Measurements from ENCODE around the gene CTNNA1.

CTNNA1 gene

DNA sequence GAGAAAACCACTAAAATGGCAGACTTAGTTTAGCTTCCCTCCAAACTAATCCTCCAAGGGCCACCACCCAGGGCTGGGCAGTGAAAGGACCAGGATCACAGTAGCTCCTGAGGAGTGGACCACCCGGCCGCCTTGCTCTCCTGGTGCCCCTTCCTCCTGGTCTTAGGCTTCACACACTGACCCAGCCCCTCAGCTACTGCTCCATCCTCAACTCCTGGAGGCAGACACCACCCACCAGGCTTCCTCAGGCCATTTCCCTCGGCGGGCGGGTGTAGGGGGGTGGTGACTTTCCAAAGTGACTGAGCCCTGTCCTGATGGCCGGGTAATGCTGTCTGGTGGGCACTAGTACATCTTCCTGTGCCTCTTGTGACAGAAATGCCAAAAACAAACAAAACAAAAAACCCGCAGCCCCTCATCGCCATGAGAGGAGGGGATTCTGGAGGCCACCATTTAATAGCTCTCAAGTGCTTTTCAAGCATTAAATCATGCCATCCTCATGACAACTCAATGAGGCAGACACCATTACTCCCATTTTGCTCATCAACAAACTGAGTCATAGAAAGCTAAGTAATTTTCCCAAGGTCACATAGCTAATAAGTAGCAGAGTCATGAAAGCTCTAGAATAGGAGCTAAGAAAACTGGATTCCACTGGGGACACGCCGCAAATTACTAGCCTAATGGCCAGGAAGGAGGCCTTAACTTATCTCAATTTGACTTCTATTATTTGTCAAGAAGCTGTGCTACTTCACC, 213.2 kb downstream of the CTNNA1 start:
- no peak overlapping the region for H3K4me3 ChIP-seq (ENCODE audit: low read depth, low read length)
- in situ Hi-C loops (cut with HindIII; ENCODE audit: low sequenced_read_pairs), result no loop called here
- DNase-seq (ENCODE audit: low read depth, low spot score), result no peak
- TF ChIP-seq CTCF (IDR thresholded peaks at IDR 0.05; ENCODE audit: low read depth, low read length), result no peak

- DNase-seq (ENCODE audit: low read depth, low spot score), result no peak
- no peak overlapping the region for H3K4me3 ChIP-seq (ENCODE audit: low read depth, low read length)
- in situ Hi-C loops (cut with HindIII; ENCODE audit: low sequenced_read_pairs), result no loop called here
- no peak for TF ChIP-seq CTCF (IDR thresholded peaks at IDR 0.05; ENCODE audit: low read depth, low read length)
Measured at GRCh38 chr5:138967791-138968448, 214.7 kb downstream of the CTNNA1 start.

DNA sequence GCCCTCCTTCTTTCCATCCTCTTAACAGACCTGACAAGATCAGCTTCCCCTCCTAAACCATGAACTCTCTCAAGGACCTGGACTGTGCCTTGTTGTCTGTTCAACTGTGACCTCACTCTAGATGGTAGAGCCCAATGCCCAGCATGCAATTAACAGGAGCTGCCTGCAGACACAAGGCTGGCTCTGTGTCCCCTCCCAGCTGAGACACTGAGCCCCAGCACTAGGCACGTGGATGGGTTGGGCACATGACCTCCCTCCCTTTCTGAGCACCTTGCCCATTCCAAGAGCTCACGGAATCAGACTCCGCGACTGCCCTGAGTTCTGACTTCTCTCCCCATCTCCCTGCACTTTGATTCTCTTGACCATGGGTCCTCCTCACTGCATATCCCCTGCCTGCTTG, 215.4 kb downstream of the CTNNA1 start:
- no peak overlapping the region for H3K4me3 ChIP-seq (ENCODE audit: low read depth, low read length)
- no peak for DNase-seq (ENCODE audit: low read depth, low spot score)
- in situ Hi-C loops (cut with HindIII; ENCODE audit: low sequenced_read_pairs), result no loop called here
- no peak for TF ChIP-seq CTCF (IDR thresholded peaks at IDR 0.05; ENCODE audit: low read depth, low read length)

DNA sequence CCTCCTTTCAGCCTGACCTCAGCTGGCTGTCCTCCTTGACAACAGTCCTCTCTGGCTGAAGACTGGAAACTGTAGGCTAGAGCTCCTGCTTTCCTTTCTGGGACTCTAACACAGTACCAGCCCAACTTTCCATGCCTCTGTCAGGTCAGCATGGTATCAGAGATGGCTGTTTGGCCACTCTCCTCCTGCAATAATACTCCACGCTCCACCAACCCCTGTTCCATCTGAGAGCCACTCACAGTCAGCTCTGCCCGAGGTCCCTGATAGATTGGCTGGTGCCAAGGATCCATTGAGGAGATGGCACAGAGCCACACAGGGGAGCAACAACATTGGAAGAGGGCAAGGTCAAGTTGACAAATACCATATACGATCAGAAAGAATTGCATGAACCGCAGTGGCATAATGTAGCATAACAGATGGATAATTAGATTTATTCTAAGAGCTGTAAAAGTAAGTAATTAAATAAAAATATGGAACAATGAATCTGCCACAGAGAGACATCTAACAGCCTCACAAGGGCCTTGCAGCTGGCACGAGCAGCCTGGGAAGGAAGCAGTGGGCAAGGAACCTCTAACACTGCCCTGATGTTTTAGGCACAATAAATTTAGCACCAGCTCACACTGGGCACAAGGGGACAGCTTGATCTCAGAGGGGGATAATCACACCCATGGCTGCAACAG, 216.2 kb downstream of the CTNNA1 start:
- no peak overlapping the region for H3K4me3 ChIP-seq (ENCODE audit: low read depth, low read length)
- in situ Hi-C loops (cut with HindIII; ENCODE audit: low sequenced_read_pairs), result no loop called here
- no peak for TF ChIP-seq CTCF (IDR thresholded peaks at IDR 0.05; ENCODE audit: low read depth, low read length)
- DNase-seq (ENCODE audit: low read depth, low spot score), result no peak

DNA sequence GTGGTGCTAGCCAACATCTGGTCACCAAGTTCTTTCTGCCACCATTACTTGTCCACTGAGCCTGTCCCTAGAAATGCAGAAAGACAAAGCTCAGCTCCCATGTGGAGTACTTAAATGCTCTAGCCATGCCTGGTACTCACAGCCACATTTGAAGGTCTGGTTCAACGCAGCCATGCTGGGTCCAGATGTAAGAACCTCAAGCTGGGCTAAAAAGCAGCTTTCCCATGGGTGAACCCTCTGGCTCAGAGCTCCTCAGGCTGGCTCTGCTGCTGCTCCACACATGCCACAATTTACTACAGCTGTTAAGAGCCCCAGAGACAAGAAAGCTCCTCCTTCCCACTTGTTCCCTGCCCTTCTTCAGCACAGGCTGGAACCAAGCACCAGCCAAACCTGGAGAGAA, 219.0 kb downstream of the CTNNA1 start:
- in situ Hi-C loops (cut with HindIII; ENCODE audit: low sequenced_read_pairs), result no loop called here

More for the DNA sequence above, 219.0 kb downstream of the CTNNA1 start:
- no peak for TF ChIP-seq CTCF (IDR thresholded peaks at IDR 0.05; ENCODE audit: low read depth, low read length)
- no peak for DNase-seq (ENCODE audit: low read depth, low spot score)
- no peak overlapping the region for H3K4me3 ChIP-seq (ENCODE audit: low read depth, low read length)
